ENCODE measurements around the gene FGF14.

GRCh38 chr13:102401265-102401664 lies 583 bp downstream of the FGF14 start:
- TF ChIP-seq POLR2AphosphoS5 (IDR thresholded peaks at IDR 0.05; ENCODE audit: low read depth, low read length) (no peak), POLR2A (IDR thresholded peaks at IDR 0.05; ENCODE audit: low read depth, low read length) (no peak), TAF1 (IDR thresholded peaks at IDR 0.05; ENCODE audit: borderline replicate concordance, low read depth, low read length) (no peak)
